GM23338 (cell line): ENCODE results near the gene CEP85. TPM values are rescaled to one million over a fixed set of nuclear protein-coding genes. Genes with fewer than 3 reads are reported as not detected.

Source experiments
- ATAC-seq: fragments of 200-7000 bp; cut with Tn5 transposase; 3 replicates; pipeline ENCODE4 v1.9.1; 2020
- DNase-seq: peaks from one replicate; pipeline ENCODE4 v3.0.0-alpha.2; 2015; ENCODE audit warnings: low spot score
- H2AFZ ChIP-seq: fragments of 200-600 bp; sonication (generic); 2 replicates; pipeline ENCODE4 v1.8.0; 2016; ENCODE audit warnings: antibody characterized with exemption, mild to moderate bottlenecking, moderate library complexity
- H3F3A ChIP-seq: fragments of 200-600 bp; sonication (generic); replicated peaks from 2 replicates; pipeline ENCODE4 v1.8.0; 2017; ENCODE audit warnings: antibody characterized with exemption, mixed run types, low read depth
- H3K27ac ChIP-seq: fragments of 200-600 bp; sonication (generic); 2 replicates; pipeline ENCODE4 v1.6.1; 2016; ENCODE audit warnings: low read depth
- H3K27me3 ChIP-seq: fragments of 200-600 bp; sonication (generic); 2 replicates; pipeline ENCODE4 v1.8.0; 2016; ENCODE audit warnings: mild to moderate bottlenecking, mixed run types, moderate library complexity; ENCODE audit not compliant: insufficient read depth
- H3K36me3 ChIP-seq: fragments of 200-600 bp; sonication (generic); 2 replicates; pipeline ENCODE4 v1.8.0; 2016; ENCODE audit warnings: mild to moderate bottlenecking; ENCODE audit not compliant: insufficient read depth
- H3K4me1 ChIP-seq: fragments of 200-600 bp; sonication (generic); 2 replicates; pipeline ENCODE4 v1.8.0; 2016; ENCODE audit warnings: mild to moderate bottlenecking, moderate library complexity; ENCODE audit not compliant: insufficient read depth
- H3K4me2 ChIP-seq: fragments of 200-600 bp; sonication (generic); 2 replicates; pipeline ENCODE4 v1.7.1; 2017; ENCODE audit warnings: mixed run types
- H3K4me3 ChIP-seq: fragments of 200-600 bp; sonication (generic); 2 replicates; pipeline ENCODE4 v1.6.1; 2016; ENCODE audit warnings: mixed run types
- H3K79me2 ChIP-seq: fragments of 200-600 bp; sonication (generic); replicated peaks from 2 replicates; pipeline ENCODE4 v1.8.0; 2017; ENCODE audit warnings: mild to moderate bottlenecking; ENCODE audit not compliant: insufficient read depth
- H3K9me2 ChIP-seq: fragments of 200-600 bp; sonication (generic); 2 replicates; pipeline ENCODE4 v1.8.0; 2017; ENCODE audit not compliant: insufficient read depth
- H4K20me1 ChIP-seq: fragments of 200-600 bp; sonication (generic); replicated peaks from 2 replicates; pipeline ENCODE4 v1.8.0; 2017; ENCODE audit warnings: mild to moderate bottlenecking; ENCODE audit not compliant: insufficient read depth
- H3K27ac Mint-ChIP-seq: 2 replicates; pipeline ENCODE4 v1.8.0; 2020; ENCODE audit warnings: inconsistent platforms, mild to moderate bottlenecking, moderate library complexity, mixed read lengths
- H3K27me3 Mint-ChIP-seq: 3 replicates; pipeline ENCODE4 v1.8.0; 2022; ENCODE audit warnings: low read depth, mild to moderate bottlenecking, moderate library complexity, mixed read lengths, inconsistent platforms; ENCODE audit not compliant: insufficient read depth, poor library complexity
- H3K36me3 Mint-ChIP-seq: 3 replicates; pipeline ENCODE4 v1.8.0; 2021; ENCODE audit warnings: low read depth, mild to moderate bottlenecking, inconsistent platforms, moderate library complexity, mixed read lengths
- H3K4me1 Mint-ChIP-seq: 3 replicates; pipeline ENCODE4 v1.8.0; 2020; ENCODE audit warnings: mild to moderate bottlenecking, inconsistent platforms, mixed read lengths
- H3K4me3 Mint-ChIP-seq: 3 replicates; pipeline ENCODE4 v1.8.0; 2021; ENCODE audit warnings: moderate library complexity, mild to moderate bottlenecking, inconsistent platforms, mixed read lengths
- H3K9me3 Mint-ChIP-seq: 3 replicates; pipeline ENCODE4 v1.8.0; 2020; ENCODE audit warnings: moderate library complexity, mild to moderate bottlenecking, inconsistent platforms, mixed read lengths
- CTCF ChIP-seq, 2 experiments: fragments of 200-600 bp in 1 of 2; sonication (generic) in 1 of 2; conservative IDR thresholded peaks; 2 replicates each; pipeline versions ENCODE4 v1.5.1 to v1.6.1; 2016 to 2017; ENCODE audit warnings: antibody characterized with exemption in 2 of 2, low read depth in 2 of 2, mild to moderate bottlenecking in 2 of 2, moderate library complexity in 1 of 2
- ETS1 ChIP-seq: IDR thresholded peaks from 2 replicates; pipeline ENCODE4 v1.6.1; 2016; ENCODE audit warnings: antibody characterized with exemption
- EZH2 ChIP-seq: fragments of 200-600 bp; sonication (generic); IDR thresholded peaks from one replicate; pipeline ENCODE4 v1.8.0; 2017; ENCODE audit warnings: antibody characterized with exemption, mild to moderate bottlenecking, low read depth; ENCODE audit not compliant: unreplicated experiment
- POLR2AphosphoS5 ChIP-seq: IDR thresholded peaks from 2 replicates; pipeline ENCODE4 v1.6.1; 2016; ENCODE audit warnings: antibody characterized with exemption, low read depth
- REST ChIP-seq: IDR thresholded peaks from one replicate; pipeline ENCODE4 v1.6.1; 2018; ENCODE audit warnings: antibody characterized with exemption; ENCODE audit not compliant: unreplicated experiment
- STAT1 ChIP-seq: IDR thresholded peaks from one replicate; pipeline ENCODE4 v1.6.1; 2016; ENCODE audit warnings: antibody characterized with exemption; ENCODE audit not compliant: unreplicated experiment
- ZNF114 ChIP-seq: fragments of 250-450 bp; sonication (Bioruptor Pico); IDR thresholded peaks from 2 replicates; pipeline ENCODE4 v1.5.0; 2020; ENCODE audit warnings: mild to moderate bottlenecking, moderate library complexity
- ZNF331 ChIP-seq: fragments of 250-450 bp; sonication (Bioruptor Pico); IDR thresholded peaks from 2 replicates; pipeline ENCODE4 v1.5.0; 2020; ENCODE audit warnings: low read depth, mild to moderate bottlenecking, moderate library complexity
- polyA plus RNA-seq: library from polyadenylated mRNA; unstranded; fragments of >200 nt; fragmentation: Nextera tagmentation; extraction: Ambion mirVana; gene quantifications from 2 replicates; pipeline ENCODE4 v1.2.1, GENCODE V29; 2016
- total RNA-seq: library from RNA; depleted of rRNA; stranded (reverse); fragments of >200 nt; shearing (Covaris generic); gene quantifications from 2 replicates; pipeline ENCODE4 v1.2.3, GENCODE V29; 2014

Gene CEP85
- total and polyA plus RNA-seq, 2 experiments from 2014 or later: 12.8 to 36.8 TPM

GRCh38 chr1:26224606-26225005 is 9.4 kb upstream of the CEP85 start:
- H3K4me1 Mint-ChIP-seq: peaks cover 6% of the 10 kb centered on the region
- Histone ChIP-seq H3K4me2 (peak overlapping the region; percentile 94), H2AFZ (peak overlapping the region; percentile 99; the same call in 1 of the 2 replicates), H3K4me3 (peak overlapping the region; percentile 69), H3F3A (0 out of 2 replicates have a peak, but pooled peaks cover 7% of the 10 kb centered on the region), H3K27ac (no peak overlapping the region), H3K4me1 (peaks cover 14% of the 10 kb centered on the region; the same call in 1 of the 2 replicates), H4K20me1 (no peaks in the 10 kb centered on the region), H3K79me2 (no peaks in the 10 kb centered on the region), H3K27me3 (peaks cover 60% of the 10 kb centered on the region), H3K36me3 (no peaks in the 10 kb centered on the region), H3K9me2 (no peaks in the 10 kb centered on the region)
- peak overlapping the region; percentile 78 for H3K4me3 Mint-ChIP-seq
- H3K27me3 Mint-ChIP-seq: peaks cover 49% of the 10 kb centered on the region
- ATAC-seq: peak; percentile 5; the same call in 1 of the 3 replicates
- TF ChIP-seq ZNF331 (CRISPR knock-in tag): no peak
- TF ChIP-seq CTCF (conservative IDR thresholded peaks at IDR 0.05; ENCODE audit: low read depth in 2 of 2): no peak
- TF ChIP-seq ZNF114 (CRISPR knock-in tag): no peak
- TF ChIP-seq EZH2: no peak
- TF ChIP-seq POLR2AphosphoS5: no peak
- no peak for TF ChIP-seq REST
- no peak for TF ChIP-seq ETS1
- TF ChIP-seq STAT1: no peak
- H3K36me3 Mint-ChIP-seq: no peaks in the 10 kb centered on the region
- H3K9me3 Mint-ChIP-seq: no peaks in the 10 kb centered on the region
- DNase-seq: no peak
- no peak overlapping the region for H3K27ac Mint-ChIP-seq
